HCT116 (cell line): ENCODE data around the gene GMCL1.
"Not testable (repeated sequence)": the region's sequence is repeated elsewhere in the genome, so short reads cannot be mapped to it uniquely, and the experiment has no call there.

Source experiments
- ATF3 ChIP-seq: IDR thresholded peaks from 2 replicates; pipeline ENCODE4 v1.6.1; 2012
- CTCF ChIP-seq, 3 experiments: fragments of 200-600 bp in 1 of 3; sonication (generic) in 1 of 3; IDR thresholded peaks in 2 of 3; conservative IDR thresholded peaks in 1 of 3; 2 replicates each; pipeline ENCODE4 v1.5.1; 2012 to 2017; ENCODE audit warnings: low read depth in 2 of 3, low read length in 2 of 3, antibody characterized with exemption in 1 of 3, borderline replicate concordance in 1 of 3, control low read depth in 1 of 3, mild to moderate bottlenecking in 1 of 3, mixed read lengths in 1 of 3, mixed run types in 1 of 3, moderate library complexity in 1 of 3; ENCODE audit not compliant: insufficient read depth in 1 of 3
- ELF1 ChIP-seq: IDR thresholded peaks from 2 replicates; pipeline ENCODE4 v1.6.1; 2012; ENCODE audit warnings: low read depth, borderline replicate concordance
- FOSL1 ChIP-seq: IDR thresholded peaks from 2 replicates; pipeline ENCODE4 v1.6.1; 2012; ENCODE audit warnings: low read depth
- MAX ChIP-seq: IDR thresholded peaks from 2 replicates; pipeline ENCODE4 v1.6.1; 2012
- POLR2A ChIP-seq: IDR thresholded peaks from 2 replicates; pipeline ENCODE4 v1.7.0; 2011; ENCODE audit warnings: borderline replicate concordance; ENCODE audit not compliant: insufficient read depth, insufficient read length; ENCODE audit errors: extremely low read depth
- RAD21 ChIP-seq: IDR thresholded peaks from 2 replicates; pipeline ENCODE4 v1.6.1; 2012; ENCODE audit warnings: low read depth, mild to moderate bottlenecking
- REST ChIP-seq: IDR thresholded peaks from 2 replicates; pipeline ENCODE4 v1.6.1; 2012; ENCODE audit warnings: low read depth
- SRF ChIP-seq: IDR thresholded peaks from 2 replicates; pipeline ENCODE4 v1.6.1; 2012; ENCODE audit warnings: low read depth
- ZFX ChIP-seq: fragments of 450-650 bp; IDR thresholded peaks from 2 replicates; pipeline ENCODE4 v1.6.1; 2017

GRCh38 chr2:69802781-69803367 is 26.6 kb upstream of the GMCL1 start:
- not testable (repeated sequence) for TF ChIP-seq CTCF (IDR thresholded peaks at IDR 0.05 in 2 of 3, conservative IDR thresholded peaks at IDR 0.05 in 1 of 3; ENCODE audit: borderline replicate concordance in 1 of 3, insufficient read depth in 1 of 3, low read depth in 2 of 3, low read length in 2 of 3); MAX; POLR2A; RAD21; REST; FOSL1; ATF3; SRF; ELF1; ZFX
